Measurements from ENCODE around the gene CRYGS.

CRYGS gene

DNA sequence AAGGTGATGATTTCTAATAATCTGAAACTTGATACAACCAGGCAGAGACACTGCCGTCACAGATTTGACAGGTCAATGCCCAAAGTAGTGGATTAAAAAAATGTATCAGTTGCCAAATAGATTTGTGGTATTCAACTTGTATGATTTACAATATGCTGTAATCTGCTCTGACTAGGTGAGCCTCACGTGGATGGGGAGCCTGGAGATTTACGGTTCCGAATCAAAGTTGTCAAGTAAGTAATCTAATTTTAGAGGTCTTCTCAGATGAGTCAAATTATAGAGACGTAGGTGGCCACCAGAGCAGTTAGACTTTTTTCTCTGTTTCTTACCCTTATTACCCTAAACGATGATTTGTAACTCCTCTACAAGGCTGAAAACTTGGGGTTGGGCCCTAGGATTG is 38.4 kb upstream of the CRYGS start:
- no peak overlapping the region for H3K27ac ChIP-seq (ENCODE audit: low read depth, low read length)

DNA sequence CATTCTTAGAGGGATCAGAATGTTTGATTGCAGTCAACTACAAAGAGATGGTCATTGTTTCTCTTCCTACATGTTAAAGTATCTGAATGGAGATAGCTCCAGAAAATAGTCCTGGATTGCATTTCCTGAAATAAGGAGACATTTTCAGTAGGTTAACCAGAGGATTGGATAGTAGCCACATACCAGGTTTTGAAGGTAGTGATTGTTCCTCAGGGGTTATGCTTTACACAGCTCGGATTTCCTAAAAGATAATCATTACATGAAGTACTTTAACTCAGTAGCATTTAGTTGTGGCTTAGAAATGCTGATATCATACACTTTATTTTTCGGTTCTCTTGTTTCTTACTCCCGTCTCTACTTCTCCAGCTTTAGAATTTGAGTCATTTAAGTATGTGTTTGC is 36.6 kb upstream of the CRYGS start:
- TF ChIP-seq, protein P1, sequence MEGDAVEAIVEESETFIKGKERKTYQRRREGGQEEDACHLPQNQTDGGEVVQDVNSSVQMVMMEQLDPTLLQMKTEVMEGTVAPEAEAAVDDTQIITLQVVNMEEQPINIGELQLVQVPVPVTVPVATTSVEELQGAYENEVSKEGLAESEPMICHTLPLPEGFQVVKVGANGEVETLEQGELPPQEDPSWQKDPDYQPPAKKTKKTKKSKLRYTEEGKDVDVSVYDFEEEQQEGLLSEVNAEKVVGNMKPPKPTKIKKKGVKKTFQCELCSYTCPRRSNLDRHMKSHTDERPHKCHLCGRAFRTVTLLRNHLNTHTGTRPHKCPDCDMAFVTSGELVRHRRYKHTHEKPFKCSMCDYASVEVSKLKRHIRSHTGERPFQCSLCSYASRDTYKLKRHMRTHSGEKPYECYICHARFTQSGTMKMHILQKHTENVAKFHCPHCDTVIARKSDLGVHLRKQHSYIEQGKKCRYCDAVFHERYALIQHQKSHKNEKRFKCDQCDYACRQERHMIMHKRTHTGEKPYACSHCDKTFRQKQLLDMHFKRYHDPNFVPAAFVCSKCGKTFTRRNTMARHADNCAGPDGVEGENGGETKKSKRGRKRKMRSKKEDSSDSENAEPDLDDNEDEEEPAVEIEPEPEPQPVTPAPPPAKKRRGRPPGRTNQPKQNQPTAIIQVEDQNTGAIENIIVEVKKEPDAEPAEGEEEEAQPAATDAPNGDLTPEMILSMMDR (IDR thresholded peaks at IDR 0.05; ENCODE audit: low read depth, low read length, poor library complexity, severe bottlenecking): no peak
- no peak for TF ChIP-seq EZH2phosphoT487 (IDR thresholded peaks at IDR 0.05; ENCODE audit: borderline replicate concordance, low read length)
- H3K36me3 ChIP-seq (ENCODE audit: control insufficient read depth, low read length): peaks cover 99% of the 10 kb centered on the region

More for the DNA sequence above, 38.4 kb upstream of the CRYGS start:
- H3K36me3 ChIP-seq (ENCODE audit: control insufficient read depth, low read length): peaks cover 86% of the 10 kb centered on the region
- H4K20me1 ChIP-seq (ENCODE audit: control insufficient read depth, insufficient read depth, low read depth, low read length): peaks cover 3% of the 10 kb centered on the region; the same call in 1 of the 2 replicates
- H3K4me1 ChIP-seq (ENCODE audit: control insufficient read depth, low read length): no peaks in the 10 kb centered on the region
- H3K4me2 ChIP-seq (ENCODE audit: low read length): no peak overlapping the region
- H3K4me3 ChIP-seq (ENCODE audit: low read length): no peak overlapping the region
- H3K9me3 ChIP-seq (ENCODE audit: control insufficient read depth, insufficient read depth, low read length): no peaks in the 10 kb centered on the region
- H3K27me3 ChIP-seq (ENCODE audit: control insufficient read depth, low read length): no peaks in the 10 kb centered on the region
- peaks cover 10% of the 10 kb centered on the region; the same call in 1 of the 2 replicates for H3K79me2 ChIP-seq (ENCODE audit: control insufficient read depth, low read length)
- peaks cover 9% of the 10 kb centered on the region for H3F3A ChIP-seq (ENCODE audit: control insufficient read depth, insufficient read depth)
- no peak for TF ChIP-seq EZH2phosphoT487 (IDR thresholded peaks at IDR 0.05; ENCODE audit: borderline replicate concordance, low read length)
- TF ChIP-seq, protein P1 (IDR thresholded peaks at IDR 0.05; ENCODE audit: low read depth, low read length, poor library complexity, severe bottlenecking): no peak
- no peaks in the 10 kb centered on the region for H3K9me2 ChIP-seq (replicated peaks; ENCODE audit: control insufficient read depth, low read length)

DNA sequence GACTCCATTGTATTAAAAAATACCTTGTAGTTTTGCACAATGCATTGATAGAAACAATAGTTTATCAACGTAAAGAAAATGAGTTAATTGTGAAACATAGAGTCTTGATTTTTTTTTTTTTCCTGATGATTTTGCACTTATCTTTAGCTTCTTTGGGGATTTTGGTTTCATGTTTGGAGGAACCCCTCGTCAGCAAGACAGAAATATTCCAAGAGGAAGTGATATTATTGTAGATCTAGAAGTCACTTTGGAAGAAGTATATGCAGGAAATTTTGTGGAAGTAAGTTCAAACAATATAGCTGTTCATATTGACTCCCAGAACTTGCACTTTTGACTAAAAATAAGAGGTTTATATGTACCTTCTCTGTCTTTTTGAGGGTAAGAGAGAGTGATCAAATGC is 33.3 kb upstream of the CRYGS start:
- Histone ChIP-seq H3K4me1 (ENCODE audit: control insufficient read depth, low read length) (0 out of 2 replicates have a peak, but pooled peaks cover 2% of the 10 kb centered on the region), H3K4me3 (ENCODE audit: low read length) (no peak overlapping the region), H3F3A (ENCODE audit: control insufficient read depth, insufficient read depth) (peaks cover 2% of the 10 kb centered on the region), H3K36me3 (ENCODE audit: control insufficient read depth, low read length) (peaks cover 99% of the 10 kb centered on the region), H4K20me1 (ENCODE audit: control insufficient read depth, insufficient read depth, low read depth, low read length) (no peaks in the 10 kb centered on the region; the same call in 1 of the 2 replicates), H3K9me3 (ENCODE audit: control insufficient read depth, insufficient read depth, low read length) (no peaks in the 10 kb centered on the region), H3K79me2 (ENCODE audit: control insufficient read depth, low read length) (peaks cover 53% of the 10 kb centered on the region), H3K9me2 (replicated peaks; ENCODE audit: control insufficient read depth, low read length) (no peaks in the 10 kb centered on the region), H3K4me2 (ENCODE audit: low read length) (no peak overlapping the region), H3K27me3 (ENCODE audit: control insufficient read depth, low read length) (no peaks in the 10 kb centered on the region), H3K27ac (ENCODE audit: low read depth, low read length) (no peak overlapping the region)
- no peak for TF ChIP-seq EZH2phosphoT487 (IDR thresholded peaks at IDR 0.05; ENCODE audit: borderline replicate concordance, low read length)
- TF ChIP-seq, protein P1 (IDR thresholded peaks at IDR 0.05; ENCODE audit: low read depth, low read length, poor library complexity, severe bottlenecking): no peak

More for the DNA sequence above, 36.6 kb upstream of the CRYGS start:
- H4K20me1 ChIP-seq (ENCODE audit: control insufficient read depth, insufficient read depth, low read depth, low read length): peaks cover 3% of the 10 kb centered on the region; the same call in 1 of the 2 replicates
- H3K9me2 ChIP-seq (replicated peaks; ENCODE audit: control insufficient read depth, low read length): no peaks in the 10 kb centered on the region
- H3K27me3 ChIP-seq (ENCODE audit: control insufficient read depth, low read length): no peaks in the 10 kb centered on the region
- peaks cover 6% of the 10 kb centered on the region for H3F3A ChIP-seq (ENCODE audit: control insufficient read depth, insufficient read depth)
- no peaks in the 10 kb centered on the region for H3K4me1 ChIP-seq (ENCODE audit: control insufficient read depth, low read length)
- H3K27ac ChIP-seq (ENCODE audit: low read depth, low read length): no peak overlapping the region
- no peak overlapping the region for H3K4me3 ChIP-seq (ENCODE audit: low read length)
- peaks cover 25% of the 10 kb centered on the region for H3K79me2 ChIP-seq (ENCODE audit: control insufficient read depth, low read length)
- H3K4me2 ChIP-seq (ENCODE audit: low read length): no peak overlapping the region
- H3K9me3 ChIP-seq (ENCODE audit: control insufficient read depth, insufficient read depth, low read length): no peaks in the 10 kb centered on the region
